Psoas muscle (tissue), 8 donors: ENCODE measurements around the gene CCDC154. TPM values are rescaled to one million over a fixed set of nuclear protein-coding genes. Genes with fewer than 3 reads are reported as not detected.

Experiments
- ATAC-seq, 4 donors: fragments of 200-7000 bp; cut with Tn5 transposase; one replicate each; pipeline ENCODE4 v1.9.1; 2020; ENCODE audit warnings: moderate library complexity in 3 of 4, mild to moderate bottlenecking in 2 of 4
- DNase-seq, 2 donors: peaks; one replicate each; pipeline ENCODE4 v3.0.0-alpha.2; 2020
- H3K27ac ChIP-seq: fragments of 200-600 bp; one replicate; pipeline ENCODE4 v1.8.0; 2022
- H3K27me3 ChIP-seq, 3 donors: fragments of 200-600 bp in 1 of 3; one replicate each; pipeline versions ENCODE4 v1.6.1 to v1.8.0; 2013 to 2022; ENCODE audit warnings: low read length in 2 of 3, mild to moderate bottlenecking in 2 of 3, moderate library complexity in 1 of 3; ENCODE audit not compliant: insufficient read depth in 3 of 3
- H3K36me3 ChIP-seq, 2 donors: fragments of 200-600 bp in 1 of 2; one replicate each; pipeline versions ENCODE4 v1.6.1 to v1.8.0; 2013 to 2022; ENCODE audit warnings: low read depth in 1 of 2, mild to moderate bottlenecking in 1 of 2, moderate library complexity in 1 of 2; ENCODE audit not compliant: insufficient read depth in 1 of 2
- H3K4me1 ChIP-seq: fragments of 200-600 bp; one replicate; pipeline ENCODE4 v1.8.0; 2022
- H3K4me3 ChIP-seq: fragments of 200-600 bp; one replicate; pipeline ENCODE4 v1.8.0; 2022; ENCODE audit warnings: mild to moderate bottlenecking
- H3K9me3 ChIP-seq: fragments of 200-600 bp; one replicate; pipeline ENCODE4 v1.8.0; 2022
- WGBS, 3 donors: extraction: QIAGEN DNeasy Blood & Tissue Kit; methylation state at CpG; one replicate each; pipeline versions ENCODE4 v1.1.6 to v1.1.7; 2013; 5-methylcytosine and 5-hydroxymethylcytosine counted together
- intact Hi-C, 2 donors: fragments of 100-400 bp; cut with DNase I; formaldehyde crosslinking; loops; one replicate each; pipeline versions ENCODE4 v1.11.0 to v1.14.2; 2022
- polyA plus RNA-seq, 3 donors: library from polyadenylated mRNA; stranded (reverse); fragments of 200-250 nt; gene quantifications; one replicate each; pipeline ENCODE4 v1.2.3, GENCODE V29; 2013
- total RNA-seq, 4 donors: library from RNA; stranded (reverse); fragmentation: NEBNext Ultra II Directional in 2 of 4; extraction: Animal tissue kit (Norgen Biotek cat#: 25700) in 2 of 4; gene quantifications; one replicate each; pipeline versions ENCODE4 v1.2.1 to v1.2.4, GENCODE V29; 2021 to 2023
- TF ChIP-seq, protein P1 (sequence below): fragments of 200-600 bp; IDR thresholded peaks from one replicate; pipeline ENCODE4 v1.8.0; 2022; ENCODE audit warnings: antibody characterized with exemption
- donor health status: healthy with polysubstance abuse.
- donor health status: DM: no; HTN: no; CAD: no; lungs with moderate emphysema.
- donor health status: Bipolar disorder and iron deficiency.
- donor health status: healthy.
- donor health status: DM: yes; HTN: yes; CAD: no.
- donor health status: DM: no; HTN: no; CAD: no.
- donor health status: DM: no; HTN: no; CAD: no.
- donor health status: DM: yes; HTN: yes; CAD: no.

Gene CCDC154
- total and polyA plus RNA-seq, 7 donors = 0.21 to 1.5 (median 0.40) TPM; not detected in 1

DNA sequence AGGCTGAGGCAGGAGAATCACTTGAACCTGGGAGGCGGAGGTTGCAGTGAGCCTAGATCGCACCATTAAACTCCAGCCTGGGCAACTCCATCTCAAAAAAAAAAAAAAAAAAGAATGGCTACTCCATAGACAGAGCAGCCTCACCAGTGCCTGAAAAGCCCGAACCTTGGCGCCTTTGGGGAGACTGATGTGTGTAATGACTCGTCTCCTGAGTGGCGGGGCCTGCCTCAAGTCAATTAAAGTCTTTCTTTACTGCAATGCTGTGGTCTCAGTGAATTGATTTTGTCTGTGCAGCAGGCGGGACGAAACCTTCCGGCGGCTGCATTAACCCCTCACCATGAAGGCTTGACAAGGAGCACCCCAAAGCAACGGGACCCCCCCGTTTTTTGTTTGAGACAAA, 20.3 kb downstream of the CCDC154 start:
- Histone ChIP-seq H3K4me3 (no peak overlapping the region), H3K27ac (no peak overlapping the region), H3K4me1 (peaks cover 7% of the 10 kb centered on the region), H3K27me3 (no peaks in the 10 kb centered on the region), H3K9me3 (no peaks in the 10 kb centered on the region), H3K36me3 (no peaks in the 10 kb centered on the region)
- ATAC-seq = no peak
- intact Hi-C loops = loop anchor here in 1 of 2 donors (10.0 kb wide), 1 partner anchor 51 kb away; the partner anchor contains the start of gene CLCN7
- TF ChIP-seq, protein P1, sequence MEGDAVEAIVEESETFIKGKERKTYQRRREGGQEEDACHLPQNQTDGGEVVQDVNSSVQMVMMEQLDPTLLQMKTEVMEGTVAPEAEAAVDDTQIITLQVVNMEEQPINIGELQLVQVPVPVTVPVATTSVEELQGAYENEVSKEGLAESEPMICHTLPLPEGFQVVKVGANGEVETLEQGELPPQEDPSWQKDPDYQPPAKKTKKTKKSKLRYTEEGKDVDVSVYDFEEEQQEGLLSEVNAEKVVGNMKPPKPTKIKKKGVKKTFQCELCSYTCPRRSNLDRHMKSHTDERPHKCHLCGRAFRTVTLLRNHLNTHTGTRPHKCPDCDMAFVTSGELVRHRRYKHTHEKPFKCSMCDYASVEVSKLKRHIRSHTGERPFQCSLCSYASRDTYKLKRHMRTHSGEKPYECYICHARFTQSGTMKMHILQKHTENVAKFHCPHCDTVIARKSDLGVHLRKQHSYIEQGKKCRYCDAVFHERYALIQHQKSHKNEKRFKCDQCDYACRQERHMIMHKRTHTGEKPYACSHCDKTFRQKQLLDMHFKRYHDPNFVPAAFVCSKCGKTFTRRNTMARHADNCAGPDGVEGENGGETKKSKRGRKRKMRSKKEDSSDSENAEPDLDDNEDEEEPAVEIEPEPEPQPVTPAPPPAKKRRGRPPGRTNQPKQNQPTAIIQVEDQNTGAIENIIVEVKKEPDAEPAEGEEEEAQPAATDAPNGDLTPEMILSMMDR = no peak
- no peak for DNase-seq
- WGBS, 3 donors = 88 to 93% (median 92%) methylated on average over 12 of the region's 12 CpGs

DNA sequence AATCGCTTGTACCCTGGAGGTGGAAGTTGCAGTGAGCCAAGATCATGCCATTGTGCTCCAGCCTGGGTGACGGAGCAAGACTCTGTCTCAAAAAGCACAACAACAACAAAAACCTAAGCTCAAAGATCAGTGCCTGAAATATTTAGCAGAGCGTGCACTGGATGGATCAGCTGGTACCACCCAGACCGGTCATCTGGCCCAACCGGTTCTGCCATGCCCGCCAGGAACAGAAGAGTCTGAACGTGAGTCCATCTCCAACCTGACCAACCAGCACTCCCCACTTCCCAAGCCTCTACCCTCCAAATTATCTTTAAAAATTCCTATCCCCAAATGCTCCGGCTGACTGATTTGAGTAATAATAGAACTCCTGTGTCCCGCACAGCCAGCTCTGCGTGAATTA, 22.3 kb downstream of the CCDC154 start:
- Histone ChIP-seq H3K4me1 (peaks cover 20% of the 10 kb centered on the region), H3K9me3 (no peaks in the 10 kb centered on the region), H3K27me3 (no peaks in the 10 kb centered on the region), H3K4me3 (no peak overlapping the region), H3K36me3 (no peaks in the 10 kb centered on the region), H3K27ac (peak overlapping the region; percentile 94)
- ATAC-seq (no peak), DNase-seq (no peak)
- 86 to 88% (median 87%) methylated on average over 10 of the region's 10 CpGs for WGBS, 3 donors
- TF ChIP-seq, protein P1 = no peak
- intact Hi-C loops = loop anchor here in 1 of 2 donors (10.0 kb wide), 1 partner anchor 53 kb away; the partner anchor contains the start of gene CLCN7

DNA sequence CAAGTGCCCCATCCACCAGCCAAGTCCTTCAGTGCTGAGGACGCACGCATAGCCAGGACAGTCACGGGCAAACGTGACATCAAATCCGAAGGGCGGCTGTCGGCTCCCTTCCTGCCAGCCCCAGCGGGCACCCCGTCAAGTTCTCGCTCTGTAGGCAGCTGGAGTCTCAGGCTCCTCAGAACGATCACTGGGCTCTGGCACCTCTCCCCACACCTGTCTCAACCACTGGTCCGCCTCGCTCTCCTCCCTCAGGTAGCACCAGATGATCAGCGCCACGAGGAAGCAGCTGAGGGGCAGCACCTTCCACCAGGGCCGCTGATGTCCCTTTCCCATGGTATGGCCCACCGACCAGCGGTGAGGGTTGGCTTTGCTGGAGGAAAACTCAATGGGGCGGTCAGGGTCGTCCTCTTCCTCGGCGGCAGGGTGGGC, 24.2 kb downstream of the CCDC154 start:
- H3K4me3 ChIP-seq = peak overlapping the region; percentile 91
- H3K9me3 ChIP-seq = no peaks in the 10 kb centered on the region
- intact Hi-C loops = loop anchor here in 1 of 2 donors (10.0 kb wide), 1 partner anchor 55 kb away; the partner anchor contains the start of gene CLCN7
- ATAC-seq (peak; percentile 13 to 50 (median 42)), DNase-seq (peak in 1 of 2 donors; percentile 75)
- H3K27ac ChIP-seq = peak overlapping the region; percentile 94
- 0 to 1% (median 1%) methylated on average over 22 of the region's 22 CpGs for WGBS, 3 donors
- peaks cover 20% of the 10 kb centered on the region for H3K4me1 ChIP-seq
- H3K27me3 ChIP-seq = no peaks in the 10 kb centered on the region
- H3K36me3 ChIP-seq = no peaks in the 10 kb centered on the region
- TF ChIP-seq, protein P1 = no peak

DNA sequence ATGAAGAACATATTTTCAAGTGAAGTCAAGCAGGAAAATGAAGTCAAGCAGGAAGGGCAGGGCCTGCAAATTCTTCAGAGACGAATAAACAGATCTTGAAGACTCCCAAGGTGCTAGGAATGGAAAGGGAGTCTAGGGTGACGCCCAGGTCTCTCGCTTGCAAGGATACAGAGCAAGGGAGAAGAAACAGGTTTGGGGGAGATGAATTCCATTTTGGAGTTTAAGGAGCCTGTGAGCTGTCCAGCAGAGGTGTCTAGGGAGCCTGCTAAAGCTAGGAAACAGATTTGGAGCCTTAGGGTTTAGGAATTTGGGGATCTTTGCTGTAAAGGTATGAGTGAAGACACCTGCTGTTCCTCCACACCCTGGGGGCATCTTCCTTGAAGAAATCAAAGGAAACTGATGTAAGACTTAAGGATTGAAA, 27.8 kb downstream of the CCDC154 start:
- H3K27ac ChIP-seq = no peak overlapping the region
- no peaks in the 10 kb centered on the region for H3K9me3 ChIP-seq
- intact Hi-C loops = loop anchor here in 1 of 2 donors (5.0 kb wide), 1 partner anchor 54 kb away; no protein-coding TSS in a partner anchor
- WGBS, 3 donors = 72 to 80% (median 73%) methylated on average over 3 of the region's 3 CpGs
- peaks cover 0 to 6% of the 10 kb centered on the region in 2 donors for H3K36me3 ChIP-seq
- TF ChIP-seq, protein P1 = no peak
- DNase-seq = no peak
- H3K4me3 ChIP-seq = no peak overlapping the region
- no peaks in the 10 kb centered on the region for H3K27me3 ChIP-seq
- ATAC-seq = no peak
- peaks cover 20% of the 10 kb centered on the region for H3K4me1 ChIP-seq
